DOHH2 (cell line): ENCODE data around the gene LRP11.
"Not testable (repeated sequence)": the region's sequence is repeated elsewhere in the genome, so short reads cannot be mapped to it uniquely, and the experiment has no call there.

Source experiments
- H3F3A ChIP-seq: fragments of 200-600 bp; sonication (generic), shearing (Covaris generic); 2 replicates; pipeline ENCODE4 v1.6.0; 2016; ENCODE audit warnings: antibody characterized with exemption, mild to moderate bottlenecking; ENCODE audit not compliant: control insufficient read depth, insufficient read depth
- H3K27ac ChIP-seq: fragments of 200-600 bp; sonication (generic); 2 replicates; pipeline ENCODE4 v1.5.1; 2014; ENCODE audit warnings: low read depth, mild to moderate bottlenecking, low read length, moderate library complexity
- H3K27me3 ChIP-seq: fragments of 200-600 bp; sonication (generic); 2 replicates; pipeline ENCODE4 v1.6.1; 2014; ENCODE audit warnings: mild to moderate bottlenecking, low read length, mixed read lengths; ENCODE audit not compliant: control insufficient read depth
- H3K36me3 ChIP-seq: fragments of 200-600 bp; sonication (generic); 2 replicates; pipeline ENCODE4 v1.6.1; 2014; ENCODE audit warnings: mild to moderate bottlenecking, low read length, moderate library complexity, mixed read lengths; ENCODE audit not compliant: control insufficient read depth
- H3K4me1 ChIP-seq: fragments of 200-600 bp; sonication (generic); 2 replicates; pipeline ENCODE4 v1.6.1; 2014; ENCODE audit warnings: mild to moderate bottlenecking, low read length, mixed read lengths; ENCODE audit not compliant: control insufficient read depth
- H3K4me2 ChIP-seq: fragments of 200-600 bp; sonication (generic); 2 replicates; pipeline ENCODE4 v1.6.0; 2014; ENCODE audit warnings: mild to moderate bottlenecking, low read length, moderate library complexity
- H3K4me3 ChIP-seq: fragments of 200-600 bp; sonication (generic); 2 replicates; pipeline ENCODE4 v1.5.1; 2014; ENCODE audit warnings: mild to moderate bottlenecking, low read length, mixed read lengths
- H3K79me2 ChIP-seq: fragments of 200-600 bp; sonication (generic); 2 replicates; pipeline ENCODE4 v1.6.1; 2014; ENCODE audit warnings: mild to moderate bottlenecking, low read length, mixed read lengths; ENCODE audit not compliant: control insufficient read depth
- H3K9me2 ChIP-seq: fragments of 200-600 bp; sonication (generic); replicated peaks from 2 replicates; pipeline ENCODE4 v1.6.1; 2014; ENCODE audit warnings: mild to moderate bottlenecking, low read length, mixed read lengths; ENCODE audit not compliant: control insufficient read depth
- H3K9me3 ChIP-seq: fragments of 200-600 bp; sonication (generic); 2 replicates; pipeline ENCODE4 v1.6.1; 2014; ENCODE audit warnings: antibody characterized with exemption, low read length, mixed read lengths; ENCODE audit not compliant: control insufficient read depth, insufficient read depth
- H4K20me1 ChIP-seq: fragments of 200-600 bp; sonication (generic); 2 replicates; pipeline ENCODE4 v1.6.0; 2014; ENCODE audit warnings: low read depth, mild to moderate bottlenecking, antibody characterized with exemption, low read length, moderate library complexity; ENCODE audit not compliant: control insufficient read depth, insufficient read depth
- CTCF ChIP-seq: fragments of 200-600 bp; sonication (generic); IDR thresholded peaks from one replicate; pipeline ENCODE4 v1.5.1; 2014; ENCODE audit warnings: antibody characterized with exemption, mild to moderate bottlenecking, low read depth, low read length; ENCODE audit not compliant: poor library complexity, severe bottlenecking
- EZH2phosphoT487 ChIP-seq: fragments of 200-600 bp; sonication (generic); IDR thresholded peaks from 2 replicates; pipeline ENCODE4 v1.6.1; 2017; ENCODE audit warnings: borderline replicate concordance, mild to moderate bottlenecking, antibody characterized with exemption, low read length, moderate library complexity, mixed read lengths

The LRP11 gene

GRCh38 chr6:149845549-149845948 is 18.6 kb downstream of the LRP11 start:
- Histone ChIP-seq H3K36me3 (no peaks in the 10 kb centered on the region), H3K4me3 (no peak overlapping the region), H3K27me3 (no peaks in the 10 kb centered on the region), H3K79me2 (no peaks in the 10 kb centered on the region), H3K27ac (no peak overlapping the region), H4K20me1 (no peaks in the 10 kb centered on the region), H3F3A (no peaks in the 10 kb centered on the region), H3K9me2 (no peaks in the 10 kb centered on the region), H3K4me1 (no peaks in the 10 kb centered on the region), H3K9me3 (no peaks in the 10 kb centered on the region), H3K4me2 (no peak overlapping the region)
- TF ChIP-seq CTCF (no peak), EZH2phosphoT487 (no peak)

- TF ChIP-seq EZH2phosphoT487 (no peak), CTCF (no peak)
- Histone ChIP-seq H3K9me3 (no peaks in the 10 kb centered on the region), H3K27me3 (no peaks in the 10 kb centered on the region), H3K4me2 (no peak overlapping the region), H3K9me2 (no peaks in the 10 kb centered on the region), H4K20me1 (no peaks in the 10 kb centered on the region), H3K36me3 (no peaks in the 10 kb centered on the region), H3K4me3 (no peak overlapping the region), H3F3A (no peaks in the 10 kb centered on the region), H3K4me1 (no peaks in the 10 kb centered on the region), H3K27ac (no peak overlapping the region), H3K79me2 (no peaks in the 10 kb centered on the region)
These were observed 19.7 kb downstream of the LRP11 start for GRCh38 chr6:149844480-149844879.

GRCh38 chr6:149844036-149844435 is 20.1 kb downstream of the LRP11 start:
- H3K36me3 ChIP-seq, H4K20me1 ChIP-seq, H3K27ac ChIP-seq, H3K4me1 ChIP-seq, H3K79me2 ChIP-seq, H3K4me3 ChIP-seq, H3K4me2 ChIP-seq, H3F3A ChIP-seq, H3K27me3 ChIP-seq, H3K9me3 ChIP-seq, H3K9me2 ChIP-seq: not testable (repeated sequence)

- TF ChIP-seq EZH2phosphoT487 (no peak), CTCF (no peak)
- Histone ChIP-seq H3K9me2 (no peaks in the 10 kb centered on the region), H3K9me3 (no peaks in the 10 kb centered on the region), H3F3A (no peaks in the 10 kb centered on the region), H3K27me3 (no peaks in the 10 kb centered on the region), H3K36me3 (no peaks in the 10 kb centered on the region), H3K79me2 (no peaks in the 10 kb centered on the region), H3K4me2 (no peak overlapping the region), H4K20me1 (no peaks in the 10 kb centered on the region), H3K27ac (no peak overlapping the region), H3K4me1 (no peaks in the 10 kb centered on the region), H3K4me3 (no peak overlapping the region)
These were observed 21.0 kb downstream of the LRP11 start for GRCh38 chr6:149843051-149843633.
